H9 (cell line): ENCODE results near the gene ETV6. TPM values are rescaled to one million over a fixed set of nuclear protein-coding genes. Genes with fewer than 3 reads are reported as not detected.

ENCODE experiments used
- DNase-seq: peaks from one replicate; pipeline ENCODE4 v3.0.0-alpha.2; 2017
- H2AFZ ChIP-seq: one replicate; pipeline ENCODE4 v1.6.1; 2013; ENCODE audit warnings: mild to moderate bottlenecking, low read length, control low read depth, moderate library complexity
- H2AK5ac ChIP-seq: 2 replicates; pipeline ENCODE4 v1.6.1; 2013; ENCODE audit warnings: low read length, control low read depth, mixed read lengths; ENCODE audit not compliant: insufficient read length
- H2BK120ac ChIP-seq: one replicate; pipeline ENCODE4 v1.6.1; 2013; ENCODE audit warnings: low read depth, mild to moderate bottlenecking, low read length, control low read depth, inconsistent platforms; ENCODE audit not compliant: poor library complexity, severe bottlenecking
- H2BK12ac ChIP-seq: 2 replicates; pipeline ENCODE4 v1.6.1; 2013; ENCODE audit warnings: low read length, control low read depth, mixed read lengths, low read depth; ENCODE audit not compliant: insufficient read length
- H2BK15ac ChIP-seq: 2 replicates; pipeline ENCODE4 v1.6.1; 2013; ENCODE audit warnings: low read depth, low read length, control low read depth
- H2BK20ac ChIP-seq: one replicate; pipeline ENCODE4 v1.6.1; 2013; ENCODE audit warnings: low read depth, mild to moderate bottlenecking, low read length, control low read depth, inconsistent platforms; ENCODE audit not compliant: poor library complexity, severe bottlenecking
- H2BK5ac ChIP-seq: 2 replicates; pipeline ENCODE4 v1.6.1; 2013; ENCODE audit warnings: low read length, control low read depth, mixed read lengths; ENCODE audit not compliant: insufficient read length
- H3K14ac ChIP-seq: 2 replicates; pipeline ENCODE4 v1.6.1; 2013; ENCODE audit warnings: low read length, control low read depth; ENCODE audit not compliant: insufficient read depth
- H3K18ac ChIP-seq: 2 replicates; pipeline ENCODE4 v1.6.1; 2013; ENCODE audit warnings: low read depth, mild to moderate bottlenecking, mixed read lengths, low read length, control low read depth; ENCODE audit not compliant: insufficient read length
- H3K23ac ChIP-seq: 2 replicates; pipeline ENCODE4 v1.6.1; 2013; ENCODE audit warnings: low read length, control low read depth, mixed read lengths, low read depth; ENCODE audit not compliant: insufficient read length
- H3K23me2 ChIP-seq: 2 replicates; pipeline ENCODE4 v1.6.1; 2013; ENCODE audit warnings: low read depth, mild to moderate bottlenecking, mixed read lengths, low read length, control low read depth; ENCODE audit not compliant: insufficient read length, poor library complexity, severe bottlenecking
- H3K27ac ChIP-seq: 2 replicates; pipeline ENCODE4 v1.5.1; 2013; ENCODE audit warnings: low read length, control low read depth, mixed read lengths, low read depth; ENCODE audit not compliant: insufficient read length
- H3K27me3 ChIP-seq: 2 replicates; pipeline ENCODE4 v1.6.1; 2013; ENCODE audit warnings: low read length, control low read depth, inconsistent platforms; ENCODE audit not compliant: insufficient read depth
- H3K4ac ChIP-seq: 2 replicates; pipeline ENCODE4 v1.6.1; 2013; ENCODE audit warnings: low read depth, mild to moderate bottlenecking, control low read depth, inconsistent platforms, low read length, moderate library complexity
- H3K4me1 ChIP-seq: 2 replicates; pipeline ENCODE4 v1.6.1; 2013; ENCODE audit warnings: low read length, control low read depth, inconsistent platforms; ENCODE audit not compliant: insufficient read depth
- H3K4me2 ChIP-seq: 2 replicates; pipeline ENCODE4 v1.6.1; 2013; ENCODE audit warnings: low read length, control low read depth, mixed read lengths; ENCODE audit not compliant: insufficient read length, insufficient read depth
- H3K56ac ChIP-seq: 2 replicates; pipeline ENCODE4 v1.6.1; 2013; ENCODE audit warnings: low read depth, mild to moderate bottlenecking, mixed read lengths, low read length, control low read depth; ENCODE audit not compliant: insufficient read length
- H3K79me1 ChIP-seq: 2 replicates; pipeline ENCODE4 v1.6.1; 2013; ENCODE audit warnings: low read depth, mild to moderate bottlenecking, moderate library complexity, low read length, control low read depth, inconsistent platforms; ENCODE audit not compliant: insufficient read depth, poor library complexity, severe bottlenecking
- H3K79me2 ChIP-seq: 2 replicates; pipeline ENCODE4 v1.6.1; 2013; ENCODE audit warnings: low read length, control low read depth, inconsistent platforms; ENCODE audit not compliant: insufficient read depth
- H3K9ac ChIP-seq: 2 replicates; pipeline ENCODE4 v1.6.1; 2013; ENCODE audit warnings: low read length, control low read depth, mixed read lengths; ENCODE audit not compliant: insufficient read length; ENCODE audit errors: extremely low read depth
- H3K9me3 ChIP-seq: one replicate; pipeline ENCODE4 v1.6.1; 2013; ENCODE audit warnings: low read depth, low read length, inconsistent platforms; ENCODE audit not compliant: control insufficient read depth
- H3T11ph ChIP-seq: one replicate; pipeline ENCODE4 v1.6.1; 2013; ENCODE audit warnings: mild to moderate bottlenecking, low read length, control low read depth, inconsistent platforms
- H4K20me1 ChIP-seq: one replicate; pipeline ENCODE4 v1.6.1; 2013; ENCODE audit not compliant: control insufficient read depth, insufficient read length, insufficient read depth
- H4K5ac ChIP-seq: 2 replicates; pipeline ENCODE4 v1.6.1; 2013; ENCODE audit warnings: low read depth, mild to moderate bottlenecking, mixed read lengths, low read length, control low read depth; ENCODE audit not compliant: insufficient read length
- H4K8ac ChIP-seq: replicated peaks from 2 replicates; pipeline ENCODE4 v1.6.1; 2013; ENCODE audit warnings: low read length, control low read depth, mixed read lengths, low read depth; ENCODE audit not compliant: insufficient read length
- H4K91ac ChIP-seq: 2 replicates; pipeline ENCODE4 v1.6.1; 2013; ENCODE audit warnings: low read depth, mild to moderate bottlenecking, moderate library complexity, mixed read lengths, low read length, control low read depth; ENCODE audit not compliant: insufficient read length
- H3K27ac Mint-ChIP-seq, 3 experiments: 2 replicates in 2 of 3; 3 replicates in 1 of 3; pipeline ENCODE4 v1.8.0; 2020 to 2021; ENCODE audit warnings: mixed read lengths in 3 of 3, mild to moderate bottlenecking in 1 of 3, moderate library complexity in 1 of 3
- H3K27me3 Mint-ChIP-seq: 2 replicates; pipeline ENCODE4 v1.8.0; 2021; ENCODE audit warnings: low read depth, mild to moderate bottlenecking, moderate library complexity, mixed read lengths
- H3K36me3 Mint-ChIP-seq, 3 experiments: 2 replicates in 2 of 3; 3 replicates in 1 of 3; pipeline ENCODE4 v1.8.0; 2020 to 2021; ENCODE audit warnings: low read depth in 3 of 3, mixed read lengths in 3 of 3; ENCODE audit not compliant: insufficient read depth in 1 of 3
- H3K4me1 Mint-ChIP-seq, 2 experiments: 2 replicates each; pipeline ENCODE4 v1.8.0; 2020; ENCODE audit warnings: mixed read lengths in 2 of 2
- H3K4me3 Mint-ChIP-seq, 2 experiments: 2 replicates in 1 of 2; 3 replicates in 1 of 2; pipeline ENCODE4 v1.8.0; 2020 to 2021; ENCODE audit warnings: mild to moderate bottlenecking in 2 of 2, mixed read lengths in 2 of 2, moderate library complexity in 1 of 2
- H3K9me3 Mint-ChIP-seq, 2 experiments: 2 replicates in 1 of 2; 3 replicates in 1 of 2; pipeline ENCODE4 v1.8.0; 2020; ENCODE audit warnings: mild to moderate bottlenecking in 2 of 2, mixed read lengths in 2 of 2, moderate library complexity in 1 of 2
- CTCF ChIP-seq: fragments of 200-600 bp; sonication (generic); conservative IDR thresholded peaks from 3 replicates; pipeline ENCODE4 v1.8.0; 2021; ENCODE audit warnings: antibody characterized with exemption, mild to moderate bottlenecking
- WGBS: extraction: QIAGEN DNeasy Blood & Tissue Kit; methylation state at CpG from one replicate; pipeline ENCODE4 v1.1.7; 2013; ENCODE audit warnings: missing lambda C conversion rate, low lambda C conversion rate, mixed read lengths; ENCODE audit not compliant: insufficient read length; ENCODE audit errors: extremely low coverage; 5-methylcytosine and 5-hydroxymethylcytosine counted together
- total RNA-seq: library from RNA; stranded (reverse); gene quantifications from 2 replicates; pipeline ENCODE4 v1.2.1, GENCODE V29; 2021

ETV6 gene
- total RNA-seq, 1 experiment from 2014 or later: 28.7 TPM

GRCh38 chr12:11706509-11707379 lies 57.3 kb downstream of the ETV6 start:
- H3K4ac ChIP-seq: no peak overlapping the region
- no peaks in the 10 kb centered on the region for H3K23me2 ChIP-seq
- H3K27ac ChIP-seq: no peak overlapping the region
- no peak overlapping the region for H2BK12ac ChIP-seq
- H4K91ac ChIP-seq: no peak overlapping the region
- no peaks in the 10 kb centered on the region for H3K27me3 Mint-ChIP-seq
- no peak overlapping the region for H2AK5ac ChIP-seq
- H2BK20ac ChIP-seq: no peak overlapping the region
- no peak for TF ChIP-seq CTCF
- H3K9ac ChIP-seq: no peak overlapping the region
- H2BK120ac ChIP-seq: no peak overlapping the region
- WGBS: no CpG with 5 or more reads among the region's 10 CpGs
- no peak overlapping the region for H3K56ac ChIP-seq
- H3K4me1 ChIP-seq: no peaks in the 10 kb centered on the region; the same call in 1 of the 2 replicates
- no peak overlapping the region for H3K4me2 ChIP-seq
- peaks cover 15 to 16% of the 10 kb centered on the region in 2 experiments for H3K4me1 Mint-ChIP-seq
- H3K79me1 ChIP-seq: no peaks in the 10 kb centered on the region
- H4K8ac ChIP-seq: no peak overlapping the region
- H3K9me3 ChIP-seq: no peaks in the 10 kb centered on the region
- H3K79me2 ChIP-seq: no peaks in the 10 kb centered on the region; the same call in 1 of the 2 replicates
- DNase-seq: no peak
- no peak overlapping the region for H4K5ac ChIP-seq
- H3K36me3 Mint-ChIP-seq: peaks cover 0 to 3% (median 3%) of the 10 kb centered on the region in 3 experiments; a peak in 2 of 7 replicates
- H2AFZ ChIP-seq: no peak overlapping the region
- no peaks in the 10 kb centered on the region for H4K20me1 ChIP-seq
- H3K4me3 Mint-ChIP-seq: no peak overlapping the region
- no peak overlapping the region for H3K18ac ChIP-seq
- H2BK5ac ChIP-seq: no peak overlapping the region
- H3T11ph ChIP-seq: no peak overlapping the region
- H3K9me3 Mint-ChIP-seq: no peaks in the 10 kb centered on the region
- no peaks in the 10 kb centered on the region for H3K27me3 ChIP-seq
- no peak overlapping the region for H2BK15ac ChIP-seq
- H3K23ac ChIP-seq: no peak overlapping the region
- peak overlapping the region; percentile 9 to 71 (median 45); a peak in 4 of 7 replicates for H3K27ac Mint-ChIP-seq
- no peak overlapping the region for H3K14ac ChIP-seq
